K562 (cell line): ENCODE results near the gene ACSF2.

Experiments used
- EZH2 ChIP-seq: IDR thresholded peaks from 2 replicates; pipeline ENCODE4 v1.6.1; 2012; ENCODE audit warnings: low read depth, mild to moderate bottlenecking, inconsistent platforms, low read length, borderline replicate concordance
- PHF8 ChIP-seq: fragments of 200-600 bp; sonication (generic); IDR thresholded peaks from 2 replicates; pipeline ENCODE4 v1.6.1; 2012; ENCODE audit warnings: mixed run types, mild to moderate bottlenecking, inconsistent platforms, low read length, moderate library complexity, borderline replicate concordance
- POLR2A ChIP-seq: fragments of 450-650 bp; conservative IDR thresholded peaks from 2 replicates; pipeline ENCODE4 v1.6.1; 2016
- RB1 ChIP-seq: fragments of 450-650 bp; IDR thresholded peaks from 2 replicates; pipeline ENCODE4 v1.6.1; 2017; ENCODE audit warnings: low read depth, mild to moderate bottlenecking
- ZBTB7A ChIP-seq: IDR thresholded peaks from 2 replicates; pipeline ENCODE4 v1.6.1; 2011; ENCODE audit warnings: low read depth, mild to moderate bottlenecking, low read length, moderate library complexity, borderline replicate concordance; ENCODE audit not compliant: control insufficient read depth
- ZFX ChIP-seq: sonication (generic); formaldehyde crosslinking; IDR thresholded peaks from 2 replicates; pipeline ENCODE4 v1.8.0; 2022; ENCODE audit warnings: mild to moderate bottlenecking, missing genetic modification reagents, moderate library complexity
- ZNF274 ChIP-seq: IDR thresholded peaks from 2 replicates; pipeline ENCODE4 v1.6.1; 2011; ENCODE audit warnings: low read depth, mild to moderate bottlenecking, low read length, moderate library complexity, borderline replicate concordance
- TF ChIP-seq, protein P1 (sequence below): sonication (generic); formaldehyde crosslinking; IDR thresholded peaks from 2 replicates; pipeline ENCODE4 v1.8.0; 2023; ENCODE audit warnings: mild to moderate bottlenecking, missing genetic modification reagents
- TF ChIP-seq, protein P2 (sequence below): fragments of 450-650 bp; IDR thresholded peaks from 2 replicates; pipeline ENCODE4 v1.6.1; 2016; ENCODE audit warnings: low read depth
- TF ChIP-seq, protein P3 (sequence below): fragments of 450-650 bp; IDR thresholded peaks from 2 replicates; pipeline ENCODE4 v1.6.1; 2018; ENCODE audit not compliant: partially characterized antibody

DNA sequence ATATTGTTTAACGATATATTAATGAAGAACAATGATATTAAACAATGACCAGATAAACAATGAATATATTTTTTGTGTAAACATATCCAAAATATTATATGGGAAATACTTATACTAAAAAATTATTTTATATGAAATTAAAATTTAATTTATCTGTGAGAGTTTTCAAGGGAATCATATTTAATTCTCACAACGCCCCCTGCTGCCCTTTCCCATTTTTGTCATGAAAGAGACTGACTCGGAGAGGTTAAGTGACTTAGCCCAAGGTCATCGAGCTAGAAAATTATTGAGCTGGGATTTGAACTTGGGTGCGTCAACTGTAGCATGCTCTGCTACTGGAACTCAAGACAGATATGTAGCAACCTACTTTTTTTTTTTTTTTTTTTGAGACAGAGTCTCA is 75.0 kb downstream of the ACSF2 start:
- no peak for TF ChIP-seq POLR2A
- TF ChIP-seq, protein P1, sequence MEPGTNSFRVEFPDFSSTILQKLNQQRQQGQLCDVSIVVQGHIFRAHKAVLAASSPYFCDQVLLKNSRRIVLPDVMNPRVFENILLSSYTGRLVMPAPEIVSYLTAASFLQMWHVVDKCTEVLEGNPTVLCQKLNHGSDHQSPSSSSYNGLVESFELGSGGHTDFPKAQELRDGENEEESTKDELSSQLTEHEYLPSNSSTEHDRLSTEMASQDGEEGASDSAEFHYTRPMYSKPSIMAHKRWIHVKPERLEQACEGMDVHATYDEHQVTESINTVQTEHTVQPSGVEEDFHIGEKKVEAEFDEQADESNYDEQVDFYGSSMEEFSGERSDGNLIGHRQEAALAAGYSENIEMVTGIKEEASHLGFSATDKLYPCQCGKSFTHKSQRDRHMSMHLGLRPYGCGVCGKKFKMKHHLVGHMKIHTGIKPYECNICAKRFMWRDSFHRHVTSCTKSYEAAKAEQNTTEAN (CRISPR knock-in tag): no peak
- TF ChIP-seq, protein P2, sequence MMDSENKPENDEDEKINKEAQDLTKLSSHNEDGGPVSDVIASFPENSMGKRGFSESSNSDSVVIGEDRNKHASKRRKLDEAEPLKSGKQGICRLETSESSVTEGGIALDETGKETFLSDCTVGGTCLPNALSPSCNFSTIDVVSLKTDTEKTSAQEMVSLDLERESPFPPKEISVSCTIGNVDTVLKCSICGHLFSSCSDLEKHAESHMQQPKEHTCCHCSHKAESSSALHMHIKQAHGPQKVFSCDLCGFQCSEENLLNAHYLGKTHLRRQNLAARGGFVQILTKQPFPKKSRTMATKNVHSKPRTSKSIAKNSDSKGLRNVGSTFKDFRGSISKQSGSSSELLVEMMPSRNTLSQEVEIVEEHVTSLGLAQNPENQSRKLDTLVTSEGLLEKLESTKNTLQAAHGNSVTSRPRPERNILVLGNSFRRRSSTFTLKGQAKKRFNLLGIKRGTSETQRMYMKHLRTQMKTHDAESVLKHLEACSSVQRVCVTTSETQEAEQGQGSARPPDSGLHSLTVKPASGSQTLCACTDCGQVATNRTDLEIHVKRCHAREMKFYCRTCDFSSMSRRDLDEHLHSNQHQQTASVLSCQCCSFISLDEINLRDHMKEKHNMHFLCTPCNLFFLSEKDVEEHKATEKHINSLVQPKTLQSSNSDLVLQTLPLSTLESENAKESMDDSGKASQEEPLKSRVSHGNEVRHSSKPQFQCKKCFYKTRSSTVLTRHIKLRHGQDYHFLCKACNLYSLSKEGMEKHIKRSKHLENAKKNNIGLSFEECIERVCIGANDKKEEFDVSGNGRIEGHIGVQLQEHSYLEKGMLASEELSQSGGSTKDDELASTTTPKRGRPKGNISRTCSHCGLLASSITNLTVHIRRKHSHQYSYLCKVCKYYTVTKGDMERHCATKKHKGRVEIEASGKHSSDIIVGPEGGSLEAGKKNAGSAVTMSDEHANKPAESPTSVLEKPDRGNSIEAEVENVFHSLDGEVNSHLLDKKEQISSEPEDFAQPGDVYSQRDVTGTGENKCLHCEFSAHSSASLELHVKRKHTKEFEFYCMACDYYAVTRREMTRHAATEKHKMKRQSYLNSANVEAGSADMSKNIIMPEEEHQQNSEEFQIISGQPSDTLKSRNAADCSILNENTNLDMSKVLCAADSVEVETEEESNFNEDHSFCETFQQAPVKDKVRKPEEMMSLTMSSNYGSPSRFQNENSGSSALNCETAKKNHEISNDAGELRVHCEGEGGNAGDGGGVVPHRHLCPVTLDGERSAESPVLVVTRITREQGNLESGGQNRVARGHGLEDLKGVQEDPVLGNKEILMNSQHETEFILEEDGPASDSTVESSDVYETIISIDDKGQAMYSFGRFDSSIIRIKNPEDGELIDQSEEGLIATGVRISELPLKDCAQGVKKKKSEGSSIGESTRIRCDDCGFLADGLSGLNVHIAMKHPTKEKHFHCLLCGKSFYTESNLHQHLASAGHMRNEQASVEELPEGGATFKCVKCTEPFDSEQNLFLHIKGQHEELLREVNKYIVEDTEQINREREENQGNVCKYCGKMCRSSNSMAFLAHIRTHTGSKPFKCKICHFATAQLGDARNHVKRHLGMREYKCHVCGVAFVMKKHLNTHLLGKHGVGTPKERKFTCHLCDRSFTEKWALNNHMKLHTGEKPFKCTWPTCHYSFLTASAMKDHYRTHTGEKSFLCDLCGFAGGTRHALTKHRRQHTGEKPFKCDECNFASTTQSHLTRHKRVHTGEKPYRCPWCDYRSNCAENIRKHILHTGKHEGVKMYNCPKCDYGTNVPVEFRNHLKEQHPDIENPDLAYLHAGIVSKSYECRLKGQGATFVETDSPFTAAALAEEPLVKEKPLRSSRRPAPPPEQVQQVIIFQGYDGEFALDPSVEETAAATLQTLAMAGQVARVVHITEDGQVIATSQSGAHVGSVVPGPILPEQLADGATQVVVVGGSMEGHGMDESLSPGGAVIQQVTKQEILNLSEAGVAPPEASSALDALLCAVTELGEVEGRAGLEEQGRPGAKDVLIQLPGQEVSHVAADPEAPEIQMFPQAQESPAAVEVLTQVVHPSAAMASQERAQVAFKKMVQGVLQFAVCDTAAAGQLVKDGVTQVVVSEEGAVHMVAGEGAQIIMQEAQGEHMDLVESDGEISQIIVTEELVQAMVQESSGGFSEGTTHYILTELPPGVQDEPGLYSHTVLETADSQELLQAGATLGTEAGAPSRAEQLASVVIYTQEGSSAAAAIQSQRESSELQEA: no peak
- TF ChIP-seq PHF8: no peak
- TF ChIP-seq, protein P3, sequence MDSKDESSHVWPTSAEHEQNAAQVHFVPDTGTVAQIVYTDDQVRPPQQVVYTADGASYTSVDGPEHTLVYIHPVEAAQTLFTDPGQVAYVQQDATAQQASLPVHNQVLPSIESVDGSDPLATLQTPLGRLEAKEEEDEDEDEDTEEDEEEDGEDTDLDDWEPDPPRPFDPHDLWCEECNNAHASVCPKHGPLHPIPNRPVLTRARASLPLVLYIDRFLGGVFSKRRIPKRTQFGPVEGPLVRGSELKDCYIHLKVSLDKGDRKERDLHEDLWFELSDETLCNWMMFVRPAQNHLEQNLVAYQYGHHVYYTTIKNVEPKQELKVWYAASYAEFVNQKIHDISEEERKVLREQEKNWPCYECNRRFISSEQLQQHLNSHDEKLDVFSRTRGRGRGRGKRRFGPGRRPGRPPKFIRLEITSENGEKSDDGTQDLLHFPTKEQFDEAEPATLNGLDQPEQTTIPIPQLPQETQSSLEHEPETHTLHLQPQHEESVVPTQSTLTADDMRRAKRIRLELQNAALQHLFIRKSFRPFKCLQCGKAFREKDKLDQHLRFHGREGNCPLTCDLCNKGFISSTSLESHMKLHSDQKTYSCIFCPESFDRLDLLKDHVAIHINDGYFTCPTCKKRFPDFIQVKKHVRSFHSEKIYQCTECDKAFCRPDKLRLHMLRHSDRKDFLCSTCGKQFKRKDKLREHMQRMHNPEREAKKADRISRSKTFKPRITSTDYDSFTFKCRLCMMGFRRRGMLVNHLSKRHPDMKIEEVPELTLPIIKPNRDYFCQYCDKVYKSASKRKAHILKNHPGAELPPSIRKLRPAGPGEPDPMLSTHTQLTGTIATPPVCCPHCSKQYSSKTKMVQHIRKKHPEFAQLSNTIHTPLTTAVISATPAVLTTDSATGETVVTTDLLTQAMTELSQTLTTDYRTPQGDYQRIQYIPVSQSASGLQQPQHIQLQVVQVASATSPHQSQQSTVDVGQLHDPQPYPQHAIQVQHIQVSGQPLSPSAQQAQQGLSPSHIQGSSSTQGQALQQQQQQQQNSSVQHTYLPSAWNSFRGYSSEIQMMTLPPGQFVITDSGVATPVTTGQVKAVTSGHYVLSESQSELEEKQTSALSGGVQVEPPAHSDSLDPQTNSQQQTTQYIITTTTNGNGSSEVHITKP: no peak
- TF ChIP-seq RB1: no peak
- TF ChIP-seq ZFX (CRISPR knock-in tag): no peak
- no peak for TF ChIP-seq EZH2
- TF ChIP-seq ZBTB7A: no peak
- TF ChIP-seq ZNF274: no peak
